GM12878 (cell line): ENCODE data around the gene PDZD11. TPM values are rescaled to one million over a fixed set of nuclear protein-coding genes. Genes with fewer than 3 reads are reported as not detected.

ENCODE experiments used
- FOXM1 ChIP-seq: IDR thresholded peaks from 2 replicates; pipeline ENCODE4 v1.6.1; 2012; ENCODE audit warnings: low read depth, mild to moderate bottlenecking, inconsistent platforms, low read length, moderate library complexity
- IRF3 ChIP-seq: fragments of 450-650 bp; IDR thresholded peaks from 2 replicates; pipeline ENCODE4 v1.6.1; 2014; ENCODE audit warnings: mild to moderate bottlenecking
- MAX ChIP-seq: IDR thresholded peaks from 2 replicates; pipeline ENCODE4 v1.6.1; 2012; ENCODE audit warnings: low read depth, low read length, improper control_type of control experiment
- NR2C1 ChIP-seq: fragments of 450-650 bp; IDR thresholded peaks from 2 replicates; pipeline ENCODE4 v1.6.1; 2017; ENCODE audit warnings: antibody characterized with exemption, mild to moderate bottlenecking, moderate library complexity
- ZNF687 ChIP-seq: fragments of 450-650 bp; IDR thresholded peaks from 2 replicates; pipeline ENCODE4 v1.6.1; 2017; ENCODE audit warnings: mild to moderate bottlenecking, moderate library complexity
- polyA plus RNA-seq, 11 experiments: library from polyadenylated mRNA; depleted of rRNA in 4 of 11; unstranded in 6 of 11; stranded (reverse) in 5 of 11; fragments of >200 nt; fragmentation: Nextera tagmentation in 4 of 11; fragmentation: Illumina TruSeq in 1 of 11; extraction: Ambion mirVana in 4 of 11; extraction: Trizol in 1 of 11; gene quantifications; 1 replicate in 1 of 11; 2 replicates in 10 of 11; pipeline versions ENCODE4 v1.2.1 to v1.2.3, GENCODE V29; 2011 to 2016; ENCODE audit warnings: inconsistent platforms in 2 of 11, missing spikeins in 2 of 11, low read depth in 1 of 11
- total RNA-seq, 4 experiments: library from RNA; depleted of rRNA in 3 of 4; stranded (reverse); fragments of >200 nt in 3 of 4; fragmentation: Illumina TruSeq in 1 of 4; extraction: Trizol in 1 of 4; gene quantifications; 2 replicates each; pipeline versions ENCODE4 v1.2.1 to v1.2.3, GENCODE V29; 2013 to 2021
- TF ChIP-seq, protein P1 (sequence below), 3 experiments: IDR thresholded peaks in 2 of 3; conservative IDR thresholded peaks in 1 of 3; 2 replicates each; pipeline ENCODE4 v1.5.1; 2011; ENCODE audit warnings: low read depth in 3 of 3, low read length in 3 of 3, mild to moderate bottlenecking in 3 of 3, control low read depth in 2 of 3, moderate library complexity in 2 of 3, inconsistent platforms in 1 of 3, mixed read lengths in 1 of 3; ENCODE audit not compliant: control insufficient read depth in 2 of 3, insufficient read depth in 1 of 3; ENCODE audit errors: extremely low read depth in 1 of 3

PDZD11 gene
- total and polyA plus RNA-seq, 10 of the 15 experiments (the other 5 are each of a cell fraction or from before 2014, with no cell fraction given) = 28.4 to 123 (median 55.0) TPM

DNA sequence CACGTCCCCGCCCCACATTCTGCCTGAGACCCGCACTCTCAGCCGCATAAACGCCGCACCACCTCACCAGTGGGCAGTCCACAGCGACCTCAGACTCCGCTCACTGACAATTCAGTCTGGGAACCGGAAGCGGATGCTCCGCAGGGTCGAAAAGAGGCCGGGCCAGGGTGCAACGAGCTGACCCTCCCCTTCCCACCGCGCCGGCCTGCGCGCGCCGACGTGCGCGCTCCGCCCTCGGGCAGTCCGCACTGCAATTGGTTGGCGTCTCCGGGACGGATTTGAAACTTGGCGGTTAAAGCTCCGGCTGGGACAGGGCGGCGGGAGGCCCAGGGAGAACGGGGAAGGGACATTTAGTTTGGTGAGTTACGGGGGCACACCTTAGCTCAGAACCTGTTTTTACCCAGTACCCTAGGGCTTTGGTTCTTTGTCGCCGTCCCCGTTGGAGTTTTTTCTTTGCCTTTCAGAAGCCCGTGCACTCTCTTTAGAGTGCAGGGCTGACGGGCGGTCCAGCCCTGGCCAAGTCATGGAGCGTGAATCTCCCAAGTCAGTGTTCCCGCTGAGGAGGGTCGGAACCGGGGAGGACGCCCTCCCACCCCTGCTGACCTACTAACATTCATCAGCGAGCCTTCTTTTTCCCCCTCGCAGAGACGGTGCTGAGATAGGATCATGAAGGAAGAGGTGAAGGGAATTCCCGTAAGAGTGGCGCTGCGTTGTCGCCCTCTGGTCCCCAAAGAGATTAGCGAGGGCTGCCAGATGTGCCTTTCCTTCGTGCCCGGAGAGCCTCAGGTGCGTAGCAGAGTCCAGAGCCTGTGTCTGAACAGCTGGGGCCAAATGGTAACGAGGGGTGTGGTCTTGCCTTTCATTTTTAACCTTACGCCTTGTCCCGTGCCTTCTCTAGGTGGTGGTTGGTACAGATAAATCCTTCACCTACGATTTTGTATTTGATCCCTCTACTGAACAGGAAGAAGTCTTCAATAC lies at the start of gene PDZD11, which contains the start of gene KIF4A (continued):
- no peak; the same call in 1 of the 2 replicates for TF ChIP-seq MAX
- TF ChIP-seq, protein P1, sequence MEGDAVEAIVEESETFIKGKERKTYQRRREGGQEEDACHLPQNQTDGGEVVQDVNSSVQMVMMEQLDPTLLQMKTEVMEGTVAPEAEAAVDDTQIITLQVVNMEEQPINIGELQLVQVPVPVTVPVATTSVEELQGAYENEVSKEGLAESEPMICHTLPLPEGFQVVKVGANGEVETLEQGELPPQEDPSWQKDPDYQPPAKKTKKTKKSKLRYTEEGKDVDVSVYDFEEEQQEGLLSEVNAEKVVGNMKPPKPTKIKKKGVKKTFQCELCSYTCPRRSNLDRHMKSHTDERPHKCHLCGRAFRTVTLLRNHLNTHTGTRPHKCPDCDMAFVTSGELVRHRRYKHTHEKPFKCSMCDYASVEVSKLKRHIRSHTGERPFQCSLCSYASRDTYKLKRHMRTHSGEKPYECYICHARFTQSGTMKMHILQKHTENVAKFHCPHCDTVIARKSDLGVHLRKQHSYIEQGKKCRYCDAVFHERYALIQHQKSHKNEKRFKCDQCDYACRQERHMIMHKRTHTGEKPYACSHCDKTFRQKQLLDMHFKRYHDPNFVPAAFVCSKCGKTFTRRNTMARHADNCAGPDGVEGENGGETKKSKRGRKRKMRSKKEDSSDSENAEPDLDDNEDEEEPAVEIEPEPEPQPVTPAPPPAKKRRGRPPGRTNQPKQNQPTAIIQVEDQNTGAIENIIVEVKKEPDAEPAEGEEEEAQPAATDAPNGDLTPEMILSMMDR (IDR thresholded peaks at IDR 0.05 in 2 of 3, conservative IDR thresholded peaks at IDR 0.05 in 1 of 3; ENCODE audit: control insufficient read depth in 2 of 3, extremely low read depth in 1 of 3, insufficient read depth in 1 of 3, low read depth in 3 of 3, low read length in 3 of 3) = no peak
- peak; percentile 85 for TF ChIP-seq NR2C1
- TF ChIP-seq IRF3 = no peak
- TF ChIP-seq FOXM1 = no peak
- TF ChIP-seq ZNF687 = no peak
